H9 (cell line): ENCODE data around the gene SRPK1. TPM values are rescaled to one million over a fixed set of nuclear protein-coding genes. Genes with fewer than 3 reads are reported as not detected.

ENCODE experiments used
- DNase-seq: peaks from one replicate; pipeline ENCODE4 v3.0.0-alpha.2; 2017
- H2AFZ ChIP-seq: one replicate; pipeline ENCODE4 v1.6.1; 2013; ENCODE audit warnings: mild to moderate bottlenecking, low read length, control low read depth, moderate library complexity
- H2AK5ac ChIP-seq: 2 replicates; pipeline ENCODE4 v1.6.1; 2013; ENCODE audit warnings: low read length, control low read depth, mixed read lengths; ENCODE audit not compliant: insufficient read length
- H2BK120ac ChIP-seq: one replicate; pipeline ENCODE4 v1.6.1; 2013; ENCODE audit warnings: low read depth, mild to moderate bottlenecking, low read length, control low read depth, inconsistent platforms; ENCODE audit not compliant: poor library complexity, severe bottlenecking
- H2BK12ac ChIP-seq: 2 replicates; pipeline ENCODE4 v1.6.1; 2013; ENCODE audit warnings: low read length, control low read depth, mixed read lengths, low read depth; ENCODE audit not compliant: insufficient read length
- H2BK15ac ChIP-seq: 2 replicates; pipeline ENCODE4 v1.6.1; 2013; ENCODE audit warnings: low read depth, low read length, control low read depth
- H2BK20ac ChIP-seq: one replicate; pipeline ENCODE4 v1.6.1; 2013; ENCODE audit warnings: low read depth, mild to moderate bottlenecking, low read length, control low read depth, inconsistent platforms; ENCODE audit not compliant: poor library complexity, severe bottlenecking
- H2BK5ac ChIP-seq: 2 replicates; pipeline ENCODE4 v1.6.1; 2013; ENCODE audit warnings: low read length, control low read depth, mixed read lengths; ENCODE audit not compliant: insufficient read length
- H3K14ac ChIP-seq: 2 replicates; pipeline ENCODE4 v1.6.1; 2013; ENCODE audit warnings: low read length, control low read depth; ENCODE audit not compliant: insufficient read depth
- H3K18ac ChIP-seq: 2 replicates; pipeline ENCODE4 v1.6.1; 2013; ENCODE audit warnings: low read depth, mild to moderate bottlenecking, mixed read lengths, low read length, control low read depth; ENCODE audit not compliant: insufficient read length
- H3K23ac ChIP-seq: 2 replicates; pipeline ENCODE4 v1.6.1; 2013; ENCODE audit warnings: low read length, control low read depth, mixed read lengths, low read depth; ENCODE audit not compliant: insufficient read length
- H3K23me2 ChIP-seq: 2 replicates; pipeline ENCODE4 v1.6.1; 2013; ENCODE audit warnings: low read depth, mild to moderate bottlenecking, mixed read lengths, low read length, control low read depth; ENCODE audit not compliant: insufficient read length, poor library complexity, severe bottlenecking
- H3K27ac ChIP-seq: 2 replicates; pipeline ENCODE4 v1.5.1; 2013; ENCODE audit warnings: low read length, control low read depth, mixed read lengths, low read depth; ENCODE audit not compliant: insufficient read length
- H3K27me3 ChIP-seq: 2 replicates; pipeline ENCODE4 v1.6.1; 2013; ENCODE audit warnings: low read length, control low read depth, inconsistent platforms; ENCODE audit not compliant: insufficient read depth
- H3K4ac ChIP-seq: 2 replicates; pipeline ENCODE4 v1.6.1; 2013; ENCODE audit warnings: low read depth, mild to moderate bottlenecking, control low read depth, inconsistent platforms, low read length, moderate library complexity
- H3K4me1 ChIP-seq: 2 replicates; pipeline ENCODE4 v1.6.1; 2013; ENCODE audit warnings: low read length, control low read depth, inconsistent platforms; ENCODE audit not compliant: insufficient read depth
- H3K4me2 ChIP-seq: 2 replicates; pipeline ENCODE4 v1.6.1; 2013; ENCODE audit warnings: low read length, control low read depth, mixed read lengths; ENCODE audit not compliant: insufficient read length, insufficient read depth
- H3K56ac ChIP-seq: 2 replicates; pipeline ENCODE4 v1.6.1; 2013; ENCODE audit warnings: low read depth, mild to moderate bottlenecking, mixed read lengths, low read length, control low read depth; ENCODE audit not compliant: insufficient read length
- H3K79me1 ChIP-seq: 2 replicates; pipeline ENCODE4 v1.6.1; 2013; ENCODE audit warnings: low read depth, mild to moderate bottlenecking, moderate library complexity, low read length, control low read depth, inconsistent platforms; ENCODE audit not compliant: insufficient read depth, poor library complexity, severe bottlenecking
- H3K79me2 ChIP-seq: 2 replicates; pipeline ENCODE4 v1.6.1; 2013; ENCODE audit warnings: low read length, control low read depth, inconsistent platforms; ENCODE audit not compliant: insufficient read depth
- H3K9ac ChIP-seq: 2 replicates; pipeline ENCODE4 v1.6.1; 2013; ENCODE audit warnings: low read length, control low read depth, mixed read lengths; ENCODE audit not compliant: insufficient read length; ENCODE audit errors: extremely low read depth
- H3K9me3 ChIP-seq: one replicate; pipeline ENCODE4 v1.6.1; 2013; ENCODE audit warnings: low read depth, low read length, inconsistent platforms; ENCODE audit not compliant: control insufficient read depth
- H3T11ph ChIP-seq: one replicate; pipeline ENCODE4 v1.6.1; 2013; ENCODE audit warnings: mild to moderate bottlenecking, low read length, control low read depth, inconsistent platforms
- H4K20me1 ChIP-seq: one replicate; pipeline ENCODE4 v1.6.1; 2013; ENCODE audit not compliant: control insufficient read depth, insufficient read length, insufficient read depth
- H4K5ac ChIP-seq: 2 replicates; pipeline ENCODE4 v1.6.1; 2013; ENCODE audit warnings: low read depth, mild to moderate bottlenecking, mixed read lengths, low read length, control low read depth; ENCODE audit not compliant: insufficient read length
- H4K8ac ChIP-seq: replicated peaks from 2 replicates; pipeline ENCODE4 v1.6.1; 2013; ENCODE audit warnings: low read length, control low read depth, mixed read lengths, low read depth; ENCODE audit not compliant: insufficient read length
- H4K91ac ChIP-seq: 2 replicates; pipeline ENCODE4 v1.6.1; 2013; ENCODE audit warnings: low read depth, mild to moderate bottlenecking, moderate library complexity, mixed read lengths, low read length, control low read depth; ENCODE audit not compliant: insufficient read length
- H3K27ac Mint-ChIP-seq, 3 experiments: 2 replicates in 2 of 3; 3 replicates in 1 of 3; pipeline ENCODE4 v1.8.0; 2020 to 2021; ENCODE audit warnings: mixed read lengths in 3 of 3, mild to moderate bottlenecking in 1 of 3, moderate library complexity in 1 of 3
- H3K27me3 Mint-ChIP-seq: 2 replicates; pipeline ENCODE4 v1.8.0; 2021; ENCODE audit warnings: low read depth, mild to moderate bottlenecking, moderate library complexity, mixed read lengths
- H3K36me3 Mint-ChIP-seq, 3 experiments: 2 replicates in 2 of 3; 3 replicates in 1 of 3; pipeline ENCODE4 v1.8.0; 2020 to 2021; ENCODE audit warnings: low read depth in 3 of 3, mixed read lengths in 3 of 3; ENCODE audit not compliant: insufficient read depth in 1 of 3
- H3K4me1 Mint-ChIP-seq, 2 experiments: 2 replicates each; pipeline ENCODE4 v1.8.0; 2020; ENCODE audit warnings: mixed read lengths in 2 of 2
- H3K4me3 Mint-ChIP-seq, 2 experiments: 2 replicates in 1 of 2; 3 replicates in 1 of 2; pipeline ENCODE4 v1.8.0; 2020 to 2021; ENCODE audit warnings: mild to moderate bottlenecking in 2 of 2, mixed read lengths in 2 of 2, moderate library complexity in 1 of 2
- H3K9me3 Mint-ChIP-seq, 2 experiments: 2 replicates in 1 of 2; 3 replicates in 1 of 2; pipeline ENCODE4 v1.8.0; 2020; ENCODE audit warnings: mild to moderate bottlenecking in 2 of 2, mixed read lengths in 2 of 2, moderate library complexity in 1 of 2
- CTCF ChIP-seq: fragments of 200-600 bp; sonication (generic); conservative IDR thresholded peaks from 3 replicates; pipeline ENCODE4 v1.8.0; 2021; ENCODE audit warnings: antibody characterized with exemption, mild to moderate bottlenecking
- WGBS: extraction: QIAGEN DNeasy Blood & Tissue Kit; methylation state at CpG from one replicate; pipeline ENCODE4 v1.1.7; 2013; ENCODE audit warnings: missing lambda C conversion rate, low lambda C conversion rate, mixed read lengths; ENCODE audit not compliant: insufficient read length; ENCODE audit errors: extremely low coverage; 5-methylcytosine and 5-hydroxymethylcytosine counted together
- total RNA-seq: library from RNA; stranded (reverse); gene quantifications from 2 replicates; pipeline ENCODE4 v1.2.1, GENCODE V29; 2021

Gene SRPK1
- total RNA-seq, 1 experiment from 2014 or later, result 93.2 TPM

GRCh38 chr6:35787266-35788218, 133.4 kb downstream of the SRPK1 start:
- H2BK15ac ChIP-seq, result no peak overlapping the region
- no peaks in the 10 kb centered on the region for H3K79me1 ChIP-seq
- Mint-ChIP-seq H3K9me3 (no peaks in the 10 kb centered on the region), H3K4me3 (no peak overlapping the region), H3K36me3 (no peaks in the 10 kb centered on the region), H3K27me3 (peaks cover 8% of the 10 kb centered on the region), H3K4me1 (peaks cover 13% of the 10 kb centered on the region in 2 experiments), H3K27ac (no peak overlapping the region; a peak in 1 of 7 replicates)
- H3K23ac ChIP-seq, result no peak overlapping the region
- H4K20me1 ChIP-seq, result no peaks in the 10 kb centered on the region
- no peak overlapping the region for H4K8ac ChIP-seq
- H2BK12ac ChIP-seq, result no peak overlapping the region
- DNase-seq, result no peak
- H2BK5ac ChIP-seq, result no peak overlapping the region
- no peak overlapping the region for H2BK20ac ChIP-seq
- no peak overlapping the region for H3T11ph ChIP-seq
- no CpG with 5 or more reads among the region's 13 CpGs for WGBS
- H4K91ac ChIP-seq, result no peak overlapping the region
- no peaks in the 10 kb centered on the region for H3K27me3 ChIP-seq
- no peaks in the 10 kb centered on the region for H3K9me3 ChIP-seq
- no peaks in the 10 kb centered on the region for H3K23me2 ChIP-seq
- no peak for TF ChIP-seq CTCF
- H3K56ac ChIP-seq, result no peak overlapping the region
- H3K18ac ChIP-seq, result no peak overlapping the region
- no peak overlapping the region for H4K5ac ChIP-seq
- H3K79me2 ChIP-seq, result no peaks in the 10 kb centered on the region
- no peak overlapping the region for H2BK120ac ChIP-seq
- no peak overlapping the region for H3K14ac ChIP-seq
- H3K4ac ChIP-seq, result no peak overlapping the region
- H3K9ac ChIP-seq, result no peak overlapping the region
- H3K4me1 ChIP-seq, result no peaks in the 10 kb centered on the region
- no peak overlapping the region for H3K27ac ChIP-seq
- H2AFZ ChIP-seq, result no peak overlapping the region
- H2AK5ac ChIP-seq, result no peak overlapping the region
- no peak overlapping the region for H3K4me2 ChIP-seq
